K562 (cell line): ENCODE data around the gene DHCR24. TPM values are rescaled to one million over a fixed set of nuclear protein-coding genes. Genes with fewer than 3 reads are reported as not detected.

Source experiments
- ATAC-seq: fragments of 200-7000 bp; cut with Tn5 transposase; 3 replicates; pipeline ENCODE4 v1.9.1; 2020; ENCODE audit warnings: moderate library complexity
- BruUV-seq: library from RNA; stranded (reverse); fragments of 400-500 nt; replicated peaks from 2 replicates; lab custom pipeline; 2021; lab: Mats Ljungman, UMichigan
- CTCF ChIA-PET: fragments of 300-600 bp; formaldehyde crosslinking; extraction: SDS; loops from one replicate; lab custom pipeline; 2021; ENCODE audit warnings: low intra/inter-chr PET ratio; lab: Yijun Ruan, JAX
- POLR2A ChIA-PET: fragments of 300-600, 350-650 bp; sonication (Branson Sonifier 250); formaldehyde crosslinking; extraction: SDS; loops from one replicate; lab custom pipeline; 2021; ENCODE audit warnings: antibody characterized with exemption, inconsistent platforms; lab: Yijun Ruan, JAX
- DNase-seq, 4 experiments: peaks; one replicate each; pipeline versions ENCODE4 v3.0.0 to v3.0.0-alpha.2; 2011 to 2018; ENCODE audit warnings: low spot score in 3 of 4, mixed read lengths in 3 of 4; ENCODE audit errors: extremely low read depth in 1 of 4
- FAIRE-seq: peaks from 2 replicates; lab custom pipeline; 2011; peaks lifted over from hg19 to GRCh38; lab: Jason Lieb, UNC
- H2AFZ ChIP-seq: 2 replicates; pipeline ENCODE4 v1.6.0; 2011; ENCODE audit warnings: low read depth, low read length, control low read depth, inconsistent platforms
- H3K27ac ChIP-seq: fragments of 200-600 bp; 3 replicates; pipeline ENCODE4 v1.8.0; 2011; ENCODE audit warnings: low read depth, mild to moderate bottlenecking, control low read depth, inconsistent platforms, low read length, moderate library complexity, mixed read lengths; ENCODE audit errors: extremely low read depth
- H3K27me3 ChIP-seq, 2 experiments: fragments of 300-600 bp in 1 of 2; 2 replicates in 1 of 2; 3 replicates in 1 of 2; pipeline versions ENCODE4 v1.6.0 to v1.8.0; 2011; ENCODE audit warnings: inconsistent platforms in 2 of 2, low read length in 2 of 2, mild to moderate bottlenecking in 1 of 2, mixed read lengths in 1 of 2, moderate library complexity in 1 of 2; ENCODE audit not compliant: control insufficient read depth in 2 of 2, insufficient read depth in 2 of 2
- H3K36me3 ChIP-seq: fragments of 300-600 bp; 3 replicates; pipeline ENCODE4 v1.8.0; 2011; ENCODE audit warnings: mild to moderate bottlenecking, low read length, inconsistent platforms; ENCODE audit not compliant: control insufficient read depth, insufficient read depth
- H3K4me1 ChIP-seq, 2 experiments: fragments of 200-600 bp in 1 of 2; replicated peaks in 1 of 2; 2 replicates in 1 of 2; 3 replicates in 1 of 2; pipeline versions ENCODE4 v1.5.1 to v1.8.0; 2011; ENCODE audit warnings: inconsistent platforms in 2 of 2, low read length in 2 of 2, mild to moderate bottlenecking in 1 of 2, mixed read lengths in 1 of 2, moderate library complexity in 1 of 2; ENCODE audit not compliant: control insufficient read depth in 2 of 2, insufficient read depth in 2 of 2
- H3K4me2 ChIP-seq: 2 replicates; pipeline ENCODE4 v1.6.1; 2011; ENCODE audit warnings: low read length, control low read depth, inconsistent platforms, mixed read lengths; ENCODE audit not compliant: insufficient read depth
- H3K4me3 ChIP-seq: fragments of 200-600 bp; sonication (generic), shearing (Covaris generic); 2 replicates; pipeline ENCODE4 v1.5.1; 2016; ENCODE audit warnings: control low read depth, inconsistent platforms
- H3K79me2 ChIP-seq: fragments of 200-600 bp; 3 replicates; pipeline ENCODE4 v1.8.0; 2011; ENCODE audit warnings: low read length, inconsistent platforms; ENCODE audit not compliant: control insufficient read depth, insufficient read depth
- H3K9ac ChIP-seq, 2 experiments: 2 replicates each; pipeline versions ENCODE4 v1.6.0 to v1.6.1; 2011; ENCODE audit warnings: low read depth in 2 of 2, low read length in 2 of 2, control low read depth in 1 of 2, inconsistent platforms in 1 of 2, mild to moderate bottlenecking in 1 of 2, mixed read lengths in 1 of 2; ENCODE audit not compliant: insufficient read depth in 1 of 2
- H3K9me1 ChIP-seq: one replicate; pipeline ENCODE4 v1.6.0; 2011; ENCODE audit warnings: inconsistent platforms, mild to moderate bottlenecking, low read length, moderate library complexity; ENCODE audit not compliant: control insufficient read depth, insufficient read depth
- H3K9me3 ChIP-seq: replicated peaks from 2 replicates; pipeline ENCODE4 v1.5.1; 2011; ENCODE audit warnings: low read depth, low read length, inconsistent platforms; ENCODE audit not compliant: control insufficient read depth, insufficient read depth
- H4K20me1 ChIP-seq: replicated peaks from 2 replicates; pipeline ENCODE4 v1.6.1; 2011; ENCODE audit warnings: low read length, inconsistent platforms, mixed read lengths; ENCODE audit not compliant: control insufficient read depth, insufficient read depth
- MCM5 ChIP-seq: fragments of 450-650 bp; IDR thresholded peaks from 2 replicates; pipeline ENCODE4 v1.6.1; 2016; ENCODE audit warnings: low read depth
- POLR2G ChIP-seq: fragments of 200-400 bp; formaldehyde crosslinking; IDR thresholded peaks from 2 replicates; pipeline ENCODE4 v1.6.1; 2017; ENCODE audit warnings: low read depth, mild to moderate bottlenecking, antibody characterized with exemption, low read length, moderate library complexity
- SMARCA5 ChIP-seq: fragments of 450-650 bp; IDR thresholded peaks from 2 replicates; pipeline ENCODE4 v1.6.1; 2016
- ZNF785 ChIP-seq: fragments of 250-450 bp; sonication (Bioruptor Pico); IDR thresholded peaks from 2 replicates; pipeline ENCODE4 v1.4.0; 2020; ENCODE audit warnings: mild to moderate bottlenecking
- WGBS: fragments of 100-300 bp; shearing (Covaris generic); methylation state at CpG from one replicate; pipeline ENCODE4 v1.1.6; 2016; ENCODE audit warnings: low coverage, mixed read lengths; ENCODE audit not compliant: insufficient coverage; ENCODE audit errors: missing lambda C conversion rate; 5-methylcytosine and 5-hydroxymethylcytosine counted together
- in situ Hi-C: fragments of 300-500 bp; cut with MboI; formaldehyde crosslinking; loops from 4 replicates; pipeline ENCODE4 v1.15.0; 2018; ENCODE audit warnings: inconsistent platforms, mixed read lengths
- intact Hi-C: fragments of 100-400 bp; cut with micrococcal nuclease; formaldehyde crosslinking; loops from 2 replicates; pipeline ENCODE4 v1.14.2; 2022
- polyA plus RNA-seq, 8 experiments: library from polyadenylated mRNA; depleted of rRNA in 4 of 8; stranded (reverse) in 5 of 8; unstranded in 3 of 8; fragments of >200 nt; fragmentation: Nextera tagmentation in 2 of 8; fragmentation: Illumina TruSeq in 1 of 8; extraction: Ambion mirVana in 2 of 8; extraction: Trizol in 1 of 8; gene quantifications; 2 replicates each; pipeline versions ENCODE4 v1.2.1 to v1.2.3, GENCODE V29; 2011 to 2014; ENCODE audit warnings: inconsistent platforms in 1 of 8, missing spikeins in 1 of 8
- total RNA-seq, 7 experiments: library from RNA; depleted of rRNA in 6 of 7; stranded (reverse); fragments of >200 nt in 6 of 7; fragmentation: Illumina TruSeq in 2 of 7; extraction: Trizol in 2 of 7; gene quantifications; 2 replicates each; pipeline versions ENCODE4 v1.2.1 to v1.2.3, GENCODE V29; 2011 to 2021; ENCODE audit warnings: low replicate concordance in 1 of 7

The DHCR24 gene
- total and polyA plus RNA-seq, 9 of the 15 experiments (the other 6 are each of a cell fraction or from before 2014, with no cell fraction given): 23.4 to 161 (median 79.9) TPM

GRCh38 chr1:54853793-54854370 is 33.1 kb downstream of the DHCR24 start:
- 93% methylated on average over 10 of the region's 12 CpGs for WGBS
- no TSS peak for BruUV-seq

GRCh38 chr1:54853096-54853792 is 33.8 kb downstream of the DHCR24 start:
- BruUV-seq: no TSS peak
- intact Hi-C loops: no loop called here
- Histone ChIP-seq H3K9me3 (no peaks in the 10 kb centered on the region), H2AFZ (no peak overlapping the region), H3K36me3 (peaks cover 97% of the 10 kb centered on the region; the same call in 2 of the 3 replicates), H3K9ac (no peak overlapping the region), H3K9me1 (peaks cover 3% of the 10 kb centered on the region), H3K27ac (no peak overlapping the region), H3K4me2 (no peak overlapping the region), H3K27me3 (no peaks in the 10 kb centered on the region), H3K79me2 (no peaks in the 10 kb centered on the region), H4K20me1 (0 out of 2 replicates have a peak, but pooled peaks cover 7% of the 10 kb centered on the region), H3K4me3 (no peak overlapping the region), H3K4me1 (no peaks in the 10 kb centered on the region)
- ATAC-seq: no peak
- WGBS: 94% methylated on average over 8 of the region's 9 CpGs
- ChIA-PET POLR2A (interaction anchor here (0.6 to 1.5 kb wide), 4 partner anchors 9 to 641 kb away, joined by 3 to 5 read pairs (median 4); partner anchors contain the start of gene DHCR24), CTCF (no interaction called here)
- in situ Hi-C loops: no loop called here
- no peak for DNase-seq
- no peak for FAIRE-seq
- no peak for TF ChIP-seq SMARCA5

More at GRCh38 chr1:54853793-54854370, 33.1 kb downstream of the DHCR24 start:
- H2AFZ ChIP-seq: no peak overlapping the region
- 0 out of 2 replicates have a peak, but pooled peaks cover 7% of the 10 kb centered on the region for H4K20me1 ChIP-seq
- no peaks in the 10 kb centered on the region for H3K4me1 ChIP-seq
- peaks cover 3% of the 10 kb centered on the region for H3K9me1 ChIP-seq
- ATAC-seq (no peak), FAIRE-seq (no peak), DNase-seq (no peak)
- H3K27ac ChIP-seq: no peak overlapping the region
- H3K4me3 ChIP-seq: no peak overlapping the region
- H3K9me3 ChIP-seq: no peaks in the 10 kb centered on the region
- CTCF ChIA-PET: no interaction called here
- in situ Hi-C loops: no loop called here
- H3K4me2 ChIP-seq: no peak overlapping the region
- H3K9ac ChIP-seq: no peak overlapping the region
- TF ChIP-seq ZNF785: no peak
- TF ChIP-seq MCM5: no peak
- peak; percentile 42; the same call in 1 of the 2 replicates for TF ChIP-seq POLR2G
- POLR2A ChIA-PET: interaction anchor here (0.7 to 1.5 kb wide), 3 partner anchors 10 to 33 kb away, joined by 3 to 5 read pairs (median 3); partner anchors contain the start of gene DHCR24
- no peaks in the 10 kb centered on the region for H3K27me3 ChIP-seq
- H3K36me3 ChIP-seq: peaks cover 96% of the 10 kb centered on the region; the same call in 2 of the 3 replicates
- intact Hi-C loops: no loop called here
- no peaks in the 10 kb centered on the region for H3K79me2 ChIP-seq
